Type B pancreatic cell (in vitro differentiated cells): ENCODE results near the gene GGACT. TPM values are rescaled to one million over a fixed set of nuclear protein-coding genes. Genes with fewer than 3 reads are reported as not detected.

ENCODE experiments used
- DNase-seq: peaks from one replicate; pipeline ENCODE4 v3.0.0; 2021; ENCODE audit warnings: mixed read lengths; ENCODE audit not compliant: unreplicated experiment; ENCODE audit errors: extremely low spot score
- H3K27ac Mint-ChIP-seq: 2 replicates; pipeline ENCODE4 v1.8.0; 2021; ENCODE audit warnings: mild to moderate bottlenecking, mixed read lengths
- H3K27me3 Mint-ChIP-seq: 2 replicates; pipeline ENCODE4 v1.8.0; 2021; ENCODE audit warnings: mixed read lengths
- H3K36me3 Mint-ChIP-seq: 2 replicates; pipeline ENCODE4 v1.8.0; 2021; ENCODE audit warnings: mixed read lengths
- H3K4me1 Mint-ChIP-seq: one replicate; pipeline ENCODE4 v1.8.0; 2021; ENCODE audit warnings: mixed read lengths; ENCODE audit not compliant: unreplicated experiment
- H3K4me3 Mint-ChIP-seq: 2 replicates; pipeline ENCODE4 v1.8.0; 2021; ENCODE audit warnings: mild to moderate bottlenecking, mixed read lengths
- H3K9me3 Mint-ChIP-seq: 2 replicates; pipeline ENCODE4 v1.8.0; 2021; ENCODE audit warnings: mixed read lengths
- CTCF ChIP-seq: fragments of 200-600 bp; sonication (generic); conservative IDR thresholded peaks from 2 replicates; pipeline ENCODE4 v1.5.0; 2021; ENCODE audit warnings: antibody characterized with exemption, mild to moderate bottlenecking
- total RNA-seq: library from RNA; stranded (reverse); gene quantifications from 2 replicates; pipeline ENCODE4 v1.2.1, GENCODE V29; 2021; ENCODE audit warnings: low replicate concordance

The GGACT gene
- total RNA-seq, 1 donor from 2014 or later, result 5.9 TPM

GRCh38 chr13:100608489-100608888 is 19.9 kb upstream of the GGACT start:
- H3K4me3 Mint-ChIP-seq, result no peak overlapping the region
- peak overlapping the region; percentile 16 for H3K27ac Mint-ChIP-seq
- H3K4me1 Mint-ChIP-seq, result peaks cover 20% of the 10 kb centered on the region
- no peaks in the 10 kb centered on the region for H3K27me3 Mint-ChIP-seq
- peaks cover 46% of the 10 kb centered on the region for H3K36me3 Mint-ChIP-seq
- H3K9me3 Mint-ChIP-seq, result no peaks in the 10 kb centered on the region
- no peak for DNase-seq
- no peak for TF ChIP-seq CTCF

GRCh38 chr13:100604918-100605710 is 16.5 kb upstream of the GGACT start:
- H3K27me3 Mint-ChIP-seq, result no peaks in the 10 kb centered on the region
- peaks cover 35% of the 10 kb centered on the region for H3K36me3 Mint-ChIP-seq

GRCh38 chr13:100602493-100603111 is 14.0 kb upstream of the GGACT start:
- Mint-ChIP-seq H3K4me3 (no peak overlapping the region), H3K9me3 (no peaks in the 10 kb centered on the region), H3K27ac (no peak overlapping the region), H3K36me3 (peaks cover 23% of the 10 kb centered on the region), H3K27me3 (no peaks in the 10 kb centered on the region), H3K4me1 (peaks cover 19% of the 10 kb centered on the region)
- TF ChIP-seq CTCF, result no peak
- DNase-seq, result no peak

More at GRCh38 chr13:100604918-100605710, 16.5 kb upstream of the GGACT start:
- peaks cover 32% of the 10 kb centered on the region for H3K4me1 Mint-ChIP-seq
- no peak overlapping the region for H3K4me3 Mint-ChIP-seq
- no peak for DNase-seq
- H3K9me3 Mint-ChIP-seq, result no peaks in the 10 kb centered on the region
- H3K27ac Mint-ChIP-seq, result no peak overlapping the region
- no peak for TF ChIP-seq CTCF

DNA sequence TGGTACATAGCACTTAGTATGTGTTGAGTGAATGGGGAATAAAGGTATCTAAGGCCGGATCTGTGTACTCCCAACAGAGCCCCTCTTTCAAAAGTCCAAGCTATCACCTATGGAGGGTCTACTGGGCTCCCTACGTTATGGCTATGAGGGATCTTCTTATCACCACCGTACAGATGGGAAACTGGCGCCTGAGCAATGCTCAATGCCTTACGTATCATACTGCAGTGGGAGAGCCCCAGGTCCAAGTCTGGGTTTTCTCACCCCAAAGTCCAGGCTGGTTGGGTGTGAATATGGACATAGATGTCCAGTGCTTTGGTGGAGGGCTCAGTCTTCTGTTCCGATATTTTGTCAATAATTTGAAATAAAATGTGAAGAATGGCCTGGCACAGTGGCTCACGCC is 13.1 kb upstream of the GGACT start:
- peaks cover 21% of the 10 kb centered on the region for H3K4me1 Mint-ChIP-seq
- no peaks in the 10 kb centered on the region for H3K27me3 Mint-ChIP-seq
- no peak for TF ChIP-seq CTCF
- DNase-seq, result no peak
- H3K27ac Mint-ChIP-seq, result no peak overlapping the region
- peaks cover 22% of the 10 kb centered on the region for H3K36me3 Mint-ChIP-seq
- H3K4me3 Mint-ChIP-seq, result no peak overlapping the region
- no peaks in the 10 kb centered on the region for H3K9me3 Mint-ChIP-seq

GRCh38 chr13:100600915-100601314 is 12.3 kb upstream of the GGACT start:
- H3K4me1 Mint-ChIP-seq, result peaks cover 23% of the 10 kb centered on the region
- no peak for DNase-seq
- H3K27ac Mint-ChIP-seq, result no peak overlapping the region
- TF ChIP-seq CTCF, result no peak
- H3K4me3 Mint-ChIP-seq, result no peak overlapping the region
- H3K9me3 Mint-ChIP-seq, result no peaks in the 10 kb centered on the region
- H3K27me3 Mint-ChIP-seq, result no peaks in the 10 kb centered on the region
- peaks cover 22% of the 10 kb centered on the region for H3K36me3 Mint-ChIP-seq
